Testis (tissue), 3 donors: ENCODE measurements around the gene OPCML. TPM values are rescaled to one million over a fixed set of nuclear protein-coding genes. Genes with fewer than 3 reads are reported as not detected.

Source experiments
- DNase-seq: peaks from one replicate; pipeline ENCODE4 v3.0.0-alpha.2; 2019
- H3K27ac ChIP-seq, 2 donors: fragments of 200-600 bp; sonication (generic); one replicate each; pipeline ENCODE4 v1.5.1; 2019
- H3K27me3 ChIP-seq: fragments of 200-600 bp; sonication (generic); one replicate; pipeline ENCODE4 v1.5.1; 2019
- H3K36me3 ChIP-seq: fragments of 200-600 bp; sonication (generic); one replicate; pipeline ENCODE4 v1.5.1; 2017; ENCODE audit warnings: low read depth; ENCODE audit errors: missing control alignments
- H3K4me1 ChIP-seq: fragments of 200-600 bp; sonication (generic); one replicate; pipeline ENCODE4 v1.5.1; 2019
- H3K4me3 ChIP-seq, 2 donors: fragments of 200-600 bp; sonication (generic); one replicate each; pipeline ENCODE4 v1.5.1; 2017 to 2019
- H3K9me3 ChIP-seq: fragments of 200-600 bp; sonication (generic); one replicate; pipeline ENCODE4 v1.5.1; 2017
- POLR2A ChIP-seq: fragments of 450-650 bp; IDR thresholded peaks from one replicate; pipeline ENCODE4 v1.6.1; 2017; ENCODE audit warnings: antibody characterized with exemption, mild to moderate bottlenecking, moderate library complexity
- WGBS, 2 donors: methylation state at CpG; one replicate each; pipeline ENCODE4 v1.1.5; 2018; 5-methylcytosine and 5-hydroxymethylcytosine counted together
- intact Hi-C: fragments of 100-400 bp; cut with DNase I; formaldehyde crosslinking; loops from one replicate; pipeline ENCODE4 v1.15.1; 2023; ENCODE audit warnings: low total_unique reads
- polyA plus RNA-seq: library from polyadenylated mRNA; stranded (reverse); fragments of 350-450 nt; fragmentation: Illumina TruSeq; extraction: RNeasy Lipid Tissue Mini Kit (QIAGEN cat#74804); gene quantifications from one replicate; pipeline ENCODE4 v1.2.3, GENCODE V29; 2014; ENCODE audit warnings: low read depth, low replicate concordance; ENCODE audit not compliant: insufficient read depth
- total RNA-seq, 2 donors: library from RNA; depleted of rRNA; stranded (reverse); fragments of >200 nt; gene quantifications; one replicate each; pipeline ENCODE4 v1.2.3, GENCODE V29; 2016
- TF ChIP-seq, protein P1 (sequence below), 3 experiments: fragments of 450-650 bp in 2 of 3; fragments of 200-600 bp in 1 of 3; sonication (generic) in 1 of 3; IDR thresholded peaks; one replicate each; pipeline ENCODE4 v1.5.1; 2016 to 2019; ENCODE audit warnings: antibody characterized with exemption in 3 of 3, mild to moderate bottlenecking in 2 of 3, moderate library complexity in 1 of 3

OPCML gene
- total and polyA plus RNA-seq, 3 donors from 2014 or later = 0.16 to 2.7 (median 0.62) TPM

DNA sequence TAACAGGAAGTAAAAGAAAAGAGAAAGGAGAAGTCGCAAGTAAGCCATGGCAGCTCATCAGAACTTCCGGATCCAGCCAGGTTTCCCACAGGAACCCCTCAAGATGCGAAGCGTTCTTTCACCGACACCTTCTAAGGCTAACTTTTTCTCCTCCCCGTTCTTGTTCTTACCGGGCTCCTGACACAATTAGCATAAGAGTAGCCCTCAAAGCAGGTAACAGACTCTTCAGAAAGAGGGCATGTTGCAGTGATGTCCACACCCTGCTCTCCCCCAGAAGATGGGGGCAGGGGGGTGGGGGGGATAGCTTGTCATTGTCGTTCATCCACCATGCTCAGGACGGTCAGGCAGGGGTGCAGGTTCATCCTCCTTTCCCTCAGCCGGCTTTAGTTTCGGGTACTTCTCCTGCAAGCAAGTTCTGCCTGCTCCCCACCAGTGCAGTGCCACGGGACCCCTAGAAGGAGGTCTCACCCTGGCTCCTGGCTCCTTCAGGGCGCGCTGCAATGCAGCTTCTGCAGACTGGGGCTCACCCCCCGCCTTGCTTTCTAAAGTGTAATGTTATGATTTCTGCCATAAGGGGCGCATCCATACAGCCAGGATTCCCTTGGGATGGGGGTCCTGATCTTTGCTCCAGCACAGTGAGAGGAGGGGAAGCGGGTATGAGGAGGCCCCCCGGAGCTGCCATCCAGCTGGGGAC, 2.3 kb downstream of the OPCML start:
- Histone ChIP-seq H3K4me3 (no peak overlapping the region), H3K4me1 (no peaks in the 10 kb centered on the region), H3K9me3 (no peaks in the 10 kb centered on the region), H3K27ac (no peak overlapping the region), H3K27me3 (no peaks in the 10 kb centered on the region), H3K36me3 (no peaks in the 10 kb centered on the region)
- DNase-seq = no peak
- intact Hi-C loops = no loop called here
- WGBS, 2 donors = 44 to 46% methylated on average over 17 to 18 of the region's 18 CpGs
- TF ChIP-seq, protein P1, sequence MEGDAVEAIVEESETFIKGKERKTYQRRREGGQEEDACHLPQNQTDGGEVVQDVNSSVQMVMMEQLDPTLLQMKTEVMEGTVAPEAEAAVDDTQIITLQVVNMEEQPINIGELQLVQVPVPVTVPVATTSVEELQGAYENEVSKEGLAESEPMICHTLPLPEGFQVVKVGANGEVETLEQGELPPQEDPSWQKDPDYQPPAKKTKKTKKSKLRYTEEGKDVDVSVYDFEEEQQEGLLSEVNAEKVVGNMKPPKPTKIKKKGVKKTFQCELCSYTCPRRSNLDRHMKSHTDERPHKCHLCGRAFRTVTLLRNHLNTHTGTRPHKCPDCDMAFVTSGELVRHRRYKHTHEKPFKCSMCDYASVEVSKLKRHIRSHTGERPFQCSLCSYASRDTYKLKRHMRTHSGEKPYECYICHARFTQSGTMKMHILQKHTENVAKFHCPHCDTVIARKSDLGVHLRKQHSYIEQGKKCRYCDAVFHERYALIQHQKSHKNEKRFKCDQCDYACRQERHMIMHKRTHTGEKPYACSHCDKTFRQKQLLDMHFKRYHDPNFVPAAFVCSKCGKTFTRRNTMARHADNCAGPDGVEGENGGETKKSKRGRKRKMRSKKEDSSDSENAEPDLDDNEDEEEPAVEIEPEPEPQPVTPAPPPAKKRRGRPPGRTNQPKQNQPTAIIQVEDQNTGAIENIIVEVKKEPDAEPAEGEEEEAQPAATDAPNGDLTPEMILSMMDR (IDR thresholded peaks at IDR 0.05) = no peak
- TF ChIP-seq POLR2A = no peak

DNA sequence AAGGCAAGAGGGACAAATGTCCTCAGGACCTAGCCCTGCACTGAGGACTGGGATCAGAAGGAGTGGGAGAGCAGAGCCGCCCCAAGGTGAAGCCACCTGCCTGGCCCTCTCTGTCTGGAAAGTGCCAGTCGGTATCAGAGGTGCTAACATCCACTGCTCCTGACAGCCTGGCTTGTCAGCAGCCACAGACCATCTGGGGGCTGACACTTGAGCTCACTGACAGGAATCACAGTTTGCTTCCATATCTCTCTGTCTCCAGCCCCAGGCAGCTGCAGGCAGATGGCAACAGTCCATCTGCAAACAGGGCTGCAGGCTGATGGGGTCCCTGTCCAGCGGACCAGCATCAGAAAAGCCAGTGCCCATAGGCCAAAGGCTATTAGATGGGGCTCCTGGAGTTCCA, 5.5 kb downstream of the OPCML start:
- no peak for DNase-seq
- intact Hi-C loops = no loop called here
- H3K4me3 ChIP-seq = no peak overlapping the region
- H3K36me3 ChIP-seq = no peaks in the 10 kb centered on the region
- no peaks in the 10 kb centered on the region for H3K4me1 ChIP-seq
- TF ChIP-seq, protein P1 (IDR thresholded peaks at IDR 0.05) = no peak
- no peak for TF ChIP-seq POLR2A
- H3K27ac ChIP-seq = no peak overlapping the region
- H3K9me3 ChIP-seq = no peaks in the 10 kb centered on the region
- 65 to 73% methylated on average over 2 to 3 of the region's 3 CpGs for WGBS, 2 donors
- no peaks in the 10 kb centered on the region for H3K27me3 ChIP-seq

DNA sequence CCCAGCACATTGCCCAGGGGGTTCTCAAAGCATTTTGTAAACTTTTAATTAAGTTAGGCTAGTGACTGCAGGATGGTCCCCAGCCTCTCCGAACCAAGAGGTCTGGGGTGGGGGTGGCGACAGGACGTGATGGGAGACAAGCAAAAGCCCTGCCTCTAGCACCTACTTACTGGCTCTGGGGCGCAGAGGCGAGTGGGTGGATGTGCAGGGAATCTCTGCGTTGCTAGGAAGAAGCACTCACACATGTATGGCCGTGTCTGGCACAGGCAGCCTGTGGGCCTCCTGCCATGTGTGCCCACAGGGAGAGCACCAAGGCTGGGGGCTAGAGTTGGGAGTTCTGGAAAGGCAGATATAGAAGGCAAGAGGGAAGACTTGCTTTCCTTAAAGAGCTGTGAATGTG, 6.3 kb downstream of the OPCML start:
- no peak overlapping the region for H3K4me3 ChIP-seq
- TF ChIP-seq, protein P1 (IDR thresholded peaks at IDR 0.05) = no peak
- TF ChIP-seq POLR2A = no peak
- no peaks in the 10 kb centered on the region for H3K4me1 ChIP-seq
- 80 to 82% methylated on average over 7 of the region's 7 CpGs for WGBS, 2 donors
- H3K36me3 ChIP-seq = no peaks in the 10 kb centered on the region
- no peaks in the 10 kb centered on the region for H3K9me3 ChIP-seq
- DNase-seq = no peak
- H3K27me3 ChIP-seq = no peaks in the 10 kb centered on the region
- intact Hi-C loops = no loop called here
- H3K27ac ChIP-seq = no peak overlapping the region

DNA sequence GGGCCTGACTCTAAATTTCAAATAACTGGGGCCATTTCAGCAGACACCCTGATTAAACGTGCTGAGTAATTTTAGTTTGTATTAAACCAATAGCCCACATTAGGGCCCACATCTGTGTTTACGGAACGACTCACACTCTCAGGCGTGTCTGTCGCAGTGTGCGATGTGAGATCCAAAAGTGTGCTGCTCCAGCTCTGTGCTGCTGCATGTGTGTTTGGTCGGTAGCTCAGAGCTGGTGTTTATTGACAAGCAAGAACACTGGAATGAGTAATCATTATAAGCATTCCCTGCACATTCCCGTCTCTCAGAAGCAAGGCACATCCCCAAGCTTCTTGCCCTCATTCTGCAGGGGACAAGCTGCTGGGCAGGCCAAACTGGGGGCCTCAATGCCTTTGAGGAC, 7.8 kb downstream of the OPCML start:
- H3K9me3 ChIP-seq = no peaks in the 10 kb centered on the region
- H3K4me3 ChIP-seq = no peak overlapping the region
- H3K27me3 ChIP-seq = no peaks in the 10 kb centered on the region
- H3K36me3 ChIP-seq = no peaks in the 10 kb centered on the region
- WGBS, 2 donors = 92 to 94% methylated on average over 8 of the region's 8 CpGs
- TF ChIP-seq POLR2A = no peak
- TF ChIP-seq, protein P1 (IDR thresholded peaks at IDR 0.05) = no peak
- no peaks in the 10 kb centered on the region for H3K4me1 ChIP-seq
- intact Hi-C loops = no loop called here
- H3K27ac ChIP-seq = no peak overlapping the region
- no peak for DNase-seq

DNA sequence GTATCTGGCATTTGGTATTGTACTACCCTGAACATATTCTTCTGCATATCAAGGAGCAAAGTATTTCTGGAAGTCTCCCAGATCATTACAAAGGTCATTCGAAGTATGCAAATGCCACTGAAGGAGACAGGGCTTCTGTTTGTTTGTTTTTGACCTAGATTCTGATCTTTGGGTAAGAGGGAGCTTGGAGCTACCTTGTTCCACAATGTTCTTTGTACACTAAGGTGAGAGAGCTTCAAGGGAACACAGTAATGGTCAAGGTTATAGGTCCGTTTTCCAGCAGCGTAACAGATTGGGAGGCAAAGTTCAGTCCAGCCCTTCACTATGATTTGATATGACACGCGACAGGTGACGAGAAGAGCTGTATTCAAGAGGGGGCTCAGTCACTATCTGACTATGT, 10.0 kb downstream of the OPCML start:
- no peak for DNase-seq
- H3K36me3 ChIP-seq = no peaks in the 10 kb centered on the region
- no peaks in the 10 kb centered on the region for H3K27me3 ChIP-seq
- TF ChIP-seq, protein P1 (IDR thresholded peaks at IDR 0.05) = no peak
- no peak for TF ChIP-seq POLR2A
- no peak overlapping the region for H3K27ac ChIP-seq
- 88 to 89% methylated on average over 6 of the region's 6 CpGs for WGBS, 2 donors
- intact Hi-C loops = no loop called here
- H3K4me1 ChIP-seq = no peaks in the 10 kb centered on the region
- H3K4me3 ChIP-seq = no peak overlapping the region
- H3K9me3 ChIP-seq = no peaks in the 10 kb centered on the region
